Measurements from ENCODE around the gene TSC22D1.

GRCh38 chr13:44622261-44622660 lies 46.1 kb upstream of the TSC22D1 start:
- no peak for TF ChIP-seq CTCF (IDR thresholded peaks at IDR 0.05)
- TF ChIP-seq POLR2AphosphoS5 (IDR thresholded peaks at IDR 0.05), result no peak
- no peak for TF ChIP-seq POLR2A (IDR thresholded peaks at IDR 0.05)
- TF ChIP-seq EP300 (IDR thresholded peaks at IDR 0.05), result no peak
